H9 (cell line): Measurements from ENCODE around the gene TMBIM1. TPM values are rescaled to one million over a fixed set of nuclear protein-coding genes. Genes with fewer than 3 reads are reported as not detected.

Experiments used
- DNase-seq: peaks from one replicate; pipeline ENCODE4 v3.0.0-alpha.2; 2017
- H2AFZ ChIP-seq: one replicate; pipeline ENCODE4 v1.6.1; 2013; ENCODE audit warnings: mild to moderate bottlenecking, low read length, control low read depth, moderate library complexity
- H2AK5ac ChIP-seq: 2 replicates; pipeline ENCODE4 v1.6.1; 2013; ENCODE audit warnings: low read length, control low read depth, mixed read lengths; ENCODE audit not compliant: insufficient read length
- H2BK120ac ChIP-seq: one replicate; pipeline ENCODE4 v1.6.1; 2013; ENCODE audit warnings: low read depth, mild to moderate bottlenecking, low read length, control low read depth, inconsistent platforms; ENCODE audit not compliant: poor library complexity, severe bottlenecking
- H2BK12ac ChIP-seq: 2 replicates; pipeline ENCODE4 v1.6.1; 2013; ENCODE audit warnings: low read length, control low read depth, mixed read lengths, low read depth; ENCODE audit not compliant: insufficient read length
- H2BK15ac ChIP-seq: 2 replicates; pipeline ENCODE4 v1.6.1; 2013; ENCODE audit warnings: low read depth, low read length, control low read depth
- H2BK20ac ChIP-seq: one replicate; pipeline ENCODE4 v1.6.1; 2013; ENCODE audit warnings: low read depth, mild to moderate bottlenecking, low read length, control low read depth, inconsistent platforms; ENCODE audit not compliant: poor library complexity, severe bottlenecking
- H2BK5ac ChIP-seq: 2 replicates; pipeline ENCODE4 v1.6.1; 2013; ENCODE audit warnings: low read length, control low read depth, mixed read lengths; ENCODE audit not compliant: insufficient read length
- H3K14ac ChIP-seq: 2 replicates; pipeline ENCODE4 v1.6.1; 2013; ENCODE audit warnings: low read length, control low read depth; ENCODE audit not compliant: insufficient read depth
- H3K18ac ChIP-seq: 2 replicates; pipeline ENCODE4 v1.6.1; 2013; ENCODE audit warnings: low read depth, mild to moderate bottlenecking, mixed read lengths, low read length, control low read depth; ENCODE audit not compliant: insufficient read length
- H3K23ac ChIP-seq: 2 replicates; pipeline ENCODE4 v1.6.1; 2013; ENCODE audit warnings: low read length, control low read depth, mixed read lengths, low read depth; ENCODE audit not compliant: insufficient read length
- H3K23me2 ChIP-seq: 2 replicates; pipeline ENCODE4 v1.6.1; 2013; ENCODE audit warnings: low read depth, mild to moderate bottlenecking, mixed read lengths, low read length, control low read depth; ENCODE audit not compliant: insufficient read length, poor library complexity, severe bottlenecking
- H3K27ac ChIP-seq: 2 replicates; pipeline ENCODE4 v1.5.1; 2013; ENCODE audit warnings: low read length, control low read depth, mixed read lengths, low read depth; ENCODE audit not compliant: insufficient read length
- H3K27me3 ChIP-seq: 2 replicates; pipeline ENCODE4 v1.6.1; 2013; ENCODE audit warnings: low read length, control low read depth, inconsistent platforms; ENCODE audit not compliant: insufficient read depth
- H3K4ac ChIP-seq: 2 replicates; pipeline ENCODE4 v1.6.1; 2013; ENCODE audit warnings: low read depth, mild to moderate bottlenecking, control low read depth, inconsistent platforms, low read length, moderate library complexity
- H3K4me1 ChIP-seq: 2 replicates; pipeline ENCODE4 v1.6.1; 2013; ENCODE audit warnings: low read length, control low read depth, inconsistent platforms; ENCODE audit not compliant: insufficient read depth
- H3K4me2 ChIP-seq: 2 replicates; pipeline ENCODE4 v1.6.1; 2013; ENCODE audit warnings: low read length, control low read depth, mixed read lengths; ENCODE audit not compliant: insufficient read length, insufficient read depth
- H3K56ac ChIP-seq: 2 replicates; pipeline ENCODE4 v1.6.1; 2013; ENCODE audit warnings: low read depth, mild to moderate bottlenecking, mixed read lengths, low read length, control low read depth; ENCODE audit not compliant: insufficient read length
- H3K79me1 ChIP-seq: 2 replicates; pipeline ENCODE4 v1.6.1; 2013; ENCODE audit warnings: low read depth, mild to moderate bottlenecking, moderate library complexity, low read length, control low read depth, inconsistent platforms; ENCODE audit not compliant: insufficient read depth, poor library complexity, severe bottlenecking
- H3K79me2 ChIP-seq: 2 replicates; pipeline ENCODE4 v1.6.1; 2013; ENCODE audit warnings: low read length, control low read depth, inconsistent platforms; ENCODE audit not compliant: insufficient read depth
- H3K9ac ChIP-seq: 2 replicates; pipeline ENCODE4 v1.6.1; 2013; ENCODE audit warnings: low read length, control low read depth, mixed read lengths; ENCODE audit not compliant: insufficient read length; ENCODE audit errors: extremely low read depth
- H3K9me3 ChIP-seq: one replicate; pipeline ENCODE4 v1.6.1; 2013; ENCODE audit warnings: low read depth, low read length, inconsistent platforms; ENCODE audit not compliant: control insufficient read depth
- H3T11ph ChIP-seq: one replicate; pipeline ENCODE4 v1.6.1; 2013; ENCODE audit warnings: mild to moderate bottlenecking, low read length, control low read depth, inconsistent platforms
- H4K20me1 ChIP-seq: one replicate; pipeline ENCODE4 v1.6.1; 2013; ENCODE audit not compliant: control insufficient read depth, insufficient read length, insufficient read depth
- H4K5ac ChIP-seq: 2 replicates; pipeline ENCODE4 v1.6.1; 2013; ENCODE audit warnings: low read depth, mild to moderate bottlenecking, mixed read lengths, low read length, control low read depth; ENCODE audit not compliant: insufficient read length
- H4K8ac ChIP-seq: replicated peaks from 2 replicates; pipeline ENCODE4 v1.6.1; 2013; ENCODE audit warnings: low read length, control low read depth, mixed read lengths, low read depth; ENCODE audit not compliant: insufficient read length
- H4K91ac ChIP-seq: 2 replicates; pipeline ENCODE4 v1.6.1; 2013; ENCODE audit warnings: low read depth, mild to moderate bottlenecking, moderate library complexity, mixed read lengths, low read length, control low read depth; ENCODE audit not compliant: insufficient read length
- H3K27ac Mint-ChIP-seq, 3 experiments: 2 replicates in 2 of 3; 3 replicates in 1 of 3; pipeline ENCODE4 v1.8.0; 2020 to 2021; ENCODE audit warnings: mixed read lengths in 3 of 3, mild to moderate bottlenecking in 1 of 3, moderate library complexity in 1 of 3
- H3K27me3 Mint-ChIP-seq: 2 replicates; pipeline ENCODE4 v1.8.0; 2021; ENCODE audit warnings: low read depth, mild to moderate bottlenecking, moderate library complexity, mixed read lengths
- H3K36me3 Mint-ChIP-seq, 3 experiments: 2 replicates in 2 of 3; 3 replicates in 1 of 3; pipeline ENCODE4 v1.8.0; 2020 to 2021; ENCODE audit warnings: low read depth in 3 of 3, mixed read lengths in 3 of 3; ENCODE audit not compliant: insufficient read depth in 1 of 3
- H3K4me1 Mint-ChIP-seq, 2 experiments: 2 replicates each; pipeline ENCODE4 v1.8.0; 2020; ENCODE audit warnings: mixed read lengths in 2 of 2
- H3K4me3 Mint-ChIP-seq, 2 experiments: 2 replicates in 1 of 2; 3 replicates in 1 of 2; pipeline ENCODE4 v1.8.0; 2020 to 2021; ENCODE audit warnings: mild to moderate bottlenecking in 2 of 2, mixed read lengths in 2 of 2, moderate library complexity in 1 of 2
- H3K9me3 Mint-ChIP-seq, 2 experiments: 2 replicates in 1 of 2; 3 replicates in 1 of 2; pipeline ENCODE4 v1.8.0; 2020; ENCODE audit warnings: mild to moderate bottlenecking in 2 of 2, mixed read lengths in 2 of 2, moderate library complexity in 1 of 2
- CTCF ChIP-seq: fragments of 200-600 bp; sonication (generic); conservative IDR thresholded peaks from 3 replicates; pipeline ENCODE4 v1.8.0; 2021; ENCODE audit warnings: antibody characterized with exemption, mild to moderate bottlenecking
- WGBS: extraction: QIAGEN DNeasy Blood & Tissue Kit; methylation state at CpG from one replicate; pipeline ENCODE4 v1.1.7; 2013; ENCODE audit warnings: missing lambda C conversion rate, low lambda C conversion rate, mixed read lengths; ENCODE audit not compliant: insufficient read length; ENCODE audit errors: extremely low coverage; 5-methylcytosine and 5-hydroxymethylcytosine counted together
- total RNA-seq: library from RNA; stranded (reverse); gene quantifications from 2 replicates; pipeline ENCODE4 v1.2.1, GENCODE V29; 2021

TMBIM1 gene
- total RNA-seq, 1 experiment from 2014 or later: 17.4 TPM

- Histone ChIP-seq H3K27ac (no peak overlapping the region), H4K91ac (no peak overlapping the region), H3K79me1 (no peaks in the 10 kb centered on the region), H3K56ac (no peak overlapping the region), H3T11ph (no peak overlapping the region), H3K79me2 (no peaks in the 10 kb centered on the region), H2AK5ac (no peak overlapping the region), H3K23me2 (no peaks in the 10 kb centered on the region), H2BK12ac (no peak overlapping the region), H3K4me1 (no peaks in the 10 kb centered on the region; the same call in 1 of the 2 replicates), H2BK20ac (no peak overlapping the region), H3K18ac (no peak overlapping the region), H2BK120ac (no peak overlapping the region), H3K9ac (no peak overlapping the region), H3K27me3 (no peaks in the 10 kb centered on the region), H3K9me3 (no peaks in the 10 kb centered on the region), H4K5ac (no peak overlapping the region), H3K14ac (no peak overlapping the region), H3K4me2 (no peak overlapping the region), H3K23ac (no peak overlapping the region), H3K4ac (no peak overlapping the region), H4K8ac (no peak overlapping the region), H4K20me1 (no peaks in the 10 kb centered on the region), H2BK5ac (no peak overlapping the region), H2AFZ (no peak overlapping the region), H2BK15ac (no peak overlapping the region)
- Mint-ChIP-seq H3K9me3 (no peaks in the 10 kb centered on the region), H3K4me3 (no peak overlapping the region; a peak in 1 of 5 replicates), H3K27me3 (no peaks in the 10 kb centered on the region), H3K36me3 (no peaks in the 10 kb centered on the region), H3K27ac (peak overlapping the region in 2 of 3 experiments; percentile 74 to 91; a peak in 4 of 7 replicates), H3K4me1 (peaks cover 23 to 37% of the 10 kb centered on the region in 2 experiments)
- TF ChIP-seq CTCF: no peak
- no peak for DNase-seq
- no CpG with 5 or more reads among the region's 8 CpGs for WGBS
Observed at GRCh38 chr2:218331745-218332144, 39.4 kb upstream of the TMBIM1 start.
